Measurements from ENCODE around the gene STARD3.
"Not testable (repeated sequence)": the region's sequence is repeated elsewhere in the genome, so short reads cannot be mapped to it uniquely, and the experiment has no call there.

Gene STARD3

GRCh38 chr17:39636927-39637736 is at the start of gene STARD3:
TSS of gene STARD3 (plus strand) at chr17:39637144. CDS start at chr17:39653532, 16,388 bp downstream.
- peak; percentile 54 to 61 for DNase-seq (ENCODE audit: low read depth in 2 of 2)

DNA sequence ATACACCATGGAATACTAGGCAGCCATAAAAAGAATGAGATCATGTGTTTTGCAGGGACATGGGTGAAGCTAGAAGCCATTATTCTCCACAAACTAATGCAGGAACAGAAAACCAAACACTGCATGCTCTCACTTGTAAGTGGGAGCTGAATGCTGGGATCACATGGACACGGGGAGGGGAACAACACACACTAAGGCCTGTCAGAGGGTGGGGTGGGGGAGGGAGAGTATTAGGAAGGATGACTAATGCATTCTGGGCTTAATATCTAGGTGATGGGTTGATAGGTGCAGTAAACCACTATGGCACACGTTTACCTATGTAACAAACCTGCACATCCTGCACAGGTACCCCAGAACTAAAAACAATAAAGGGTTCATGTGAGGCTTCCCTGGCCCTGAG is 46.8 kb upstream of the STARD3 start:
- DNase-seq (ENCODE audit: low read depth in 2 of 2), result not testable (repeated sequence)

GRCh38 chr17:39591958-39592954 is 44.7 kb upstream of the STARD3 start:
- DNase-seq (ENCODE audit: low read depth in 2 of 2), result peak in 1 of 2 experiments; percentile 6

GRCh38 chr17:39593371-39593770 is 43.6 kb upstream of the STARD3 start:
- no peak for DNase-seq (ENCODE audit: low read depth in 2 of 2)

- DNase-seq (ENCODE audit: low read depth in 2 of 2), result no peak
These were observed 41.6 kb upstream of the STARD3 start for GRCh38 chr17:39595294-39595693.

DNA sequence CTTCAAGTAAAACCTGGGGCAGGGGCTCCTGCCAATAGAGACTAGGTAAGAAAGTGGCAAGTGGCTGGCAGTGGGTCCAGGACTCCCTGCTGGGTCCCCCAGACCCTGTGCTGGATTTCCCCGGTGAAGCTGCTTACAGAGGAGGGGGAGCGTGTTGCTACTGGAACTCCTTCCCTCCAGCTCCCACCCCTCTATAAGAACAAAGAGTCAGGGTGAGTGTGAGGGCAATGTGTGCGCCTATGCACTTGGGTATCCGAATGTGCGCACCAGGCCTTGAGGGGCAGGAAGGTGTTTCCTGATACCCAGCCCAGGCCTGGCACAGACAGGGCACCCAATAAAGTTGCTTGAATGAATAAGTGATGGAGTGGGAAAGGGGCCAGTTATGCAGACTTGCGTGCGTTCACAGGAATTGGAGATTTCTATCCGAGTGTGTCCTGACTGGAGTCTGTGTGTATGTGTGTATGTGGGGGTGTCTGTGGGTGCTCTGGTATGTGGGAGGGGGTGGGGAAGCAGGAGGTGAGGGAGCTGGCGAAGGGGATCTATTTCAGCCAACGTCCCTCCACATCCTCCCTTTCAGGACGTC is 40.9 kb upstream of the STARD3 start:
- DNase-seq (ENCODE audit: low read depth in 2 of 2), result no peak

GRCh38 chr17:39596543-39597267 is 40.2 kb upstream of the STARD3 start:
- DNase-seq (ENCODE audit: low read depth in 2 of 2), result no peak

GRCh38 chr17:39597372-39598046 is 39.4 kb upstream of the STARD3 start:
- no peak for DNase-seq (ENCODE audit: low read depth in 2 of 2)

DNA sequence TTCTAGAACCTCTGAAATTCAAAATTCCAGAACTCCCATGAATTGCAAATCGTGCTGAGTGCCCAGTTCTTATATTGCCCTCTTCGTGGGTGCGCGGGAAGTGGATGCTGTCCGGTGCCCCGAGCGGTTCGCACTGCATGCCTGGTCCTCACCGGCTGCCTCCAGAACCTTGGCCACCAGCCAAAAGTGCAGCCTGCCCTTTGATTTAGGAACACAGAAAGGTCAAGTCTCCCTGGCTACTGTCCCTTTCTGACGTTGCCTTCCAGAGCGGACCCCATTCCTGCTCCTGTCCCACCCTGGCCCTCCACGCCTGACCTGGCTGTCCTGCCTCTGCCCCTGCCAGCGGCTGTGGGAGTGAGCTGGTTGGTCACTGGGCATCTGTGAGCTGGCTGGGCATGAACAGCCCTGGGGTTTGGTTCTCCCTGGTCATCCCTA is 38.9 kb upstream of the STARD3 start:
- no peak for DNase-seq (ENCODE audit: low read depth in 2 of 2)

GRCh38 chr17:39598630-39599003 is 38.3 kb upstream of the STARD3 start:
- no peak for DNase-seq (ENCODE audit: low read depth in 2 of 2)

GRCh38 chr17:39599004-39599664 is 37.8 kb upstream of the STARD3 start:
- no peak for DNase-seq (ENCODE audit: low read depth in 2 of 2)

- no peak for DNase-seq (ENCODE audit: low read depth in 2 of 2)
These were observed 37.2 kb upstream of the STARD3 start for GRCh38 chr17:39599665-39600231.

GRCh38 chr17:39600288-39600996 is 36.5 kb upstream of the STARD3 start:
- no peak for DNase-seq (ENCODE audit: low read depth in 2 of 2)

- DNase-seq (ENCODE audit: low read depth in 2 of 2), result no peak
These were observed 35.8 kb upstream of the STARD3 start for GRCh38 chr17:39600997-39601597.

- no peak for DNase-seq (ENCODE audit: low read depth in 2 of 2)
These were observed 35.0 kb upstream of the STARD3 start for GRCh38 chr17:39601758-39602532.

- no peak for DNase-seq (ENCODE audit: low read depth in 2 of 2)
These were observed 34.2 kb upstream of the STARD3 start for GRCh38 chr17:39602533-39603303.

- DNase-seq (ENCODE audit: low read depth in 2 of 2), result no peak
These were observed 33.5 kb upstream of the STARD3 start for GRCh38 chr17:39603304-39604016.

Measured in fibroblast of skin of left quadriceps (primary cell).